Hindlimb muscle (tissue), 1 donor: ENCODE data around the gene EXT2. TPM values are rescaled to one million over a fixed set of nuclear protein-coding genes. Genes with fewer than 3 reads are reported as not detected.

Experiments
- DNase-seq: peaks from one replicate; pipeline ENCODE4 v3.0.0-alpha.2; 2013
- polyA plus RNA-seq: library from polyadenylated mRNA; unstranded; fragments of 120-200 nt; gene quantifications from one replicate; pipeline ENCODE4 v1.2.1, GENCODE V29; 2013; ENCODE audit not compliant: insufficient read length

EXT2 gene
- polyA plus RNA-seq, 1 donor, result 50.3 TPM

DNA sequence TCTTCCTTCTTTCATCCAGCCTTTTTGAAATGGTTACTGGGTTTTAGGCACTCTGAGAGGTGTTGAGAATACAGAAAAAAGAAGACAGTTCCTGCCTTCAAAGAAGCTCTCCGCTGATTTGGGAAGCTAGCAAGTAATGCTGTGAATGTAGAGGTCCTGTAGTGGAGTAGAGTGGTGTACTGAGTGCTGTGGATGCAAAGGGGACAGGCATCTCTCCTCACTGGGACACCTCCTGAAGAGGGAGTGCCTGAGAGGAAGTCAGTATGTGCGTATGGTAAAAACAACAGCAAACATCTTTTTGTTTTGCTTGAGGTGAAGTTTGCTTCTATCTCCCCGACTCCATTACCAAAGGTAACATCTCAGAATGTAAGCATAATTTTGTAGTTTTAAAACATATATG is 77.5 kb downstream of the EXT2 start:
- DNase-seq, result no peak

DNA sequence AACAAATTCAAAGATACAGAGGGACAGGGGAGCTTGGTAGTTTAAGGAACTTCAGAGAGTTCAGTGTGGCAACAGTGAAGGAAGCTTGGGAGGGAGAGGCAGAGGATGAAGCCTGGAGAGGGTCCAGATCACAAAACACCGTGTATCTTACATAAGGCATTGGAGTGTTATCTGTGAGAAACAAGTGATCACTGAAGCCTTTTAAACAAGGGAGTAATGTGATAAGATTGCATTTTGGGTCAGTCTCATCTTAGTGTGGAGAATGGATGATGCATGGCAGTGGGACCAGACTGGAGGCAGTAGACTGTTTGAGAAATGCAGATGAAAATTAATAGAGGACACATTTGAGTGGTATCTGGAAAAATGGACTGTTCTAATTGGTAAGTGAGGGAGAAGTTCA is 79.4 kb downstream of the EXT2 start:
- DNase-seq, result no peak

DNA sequence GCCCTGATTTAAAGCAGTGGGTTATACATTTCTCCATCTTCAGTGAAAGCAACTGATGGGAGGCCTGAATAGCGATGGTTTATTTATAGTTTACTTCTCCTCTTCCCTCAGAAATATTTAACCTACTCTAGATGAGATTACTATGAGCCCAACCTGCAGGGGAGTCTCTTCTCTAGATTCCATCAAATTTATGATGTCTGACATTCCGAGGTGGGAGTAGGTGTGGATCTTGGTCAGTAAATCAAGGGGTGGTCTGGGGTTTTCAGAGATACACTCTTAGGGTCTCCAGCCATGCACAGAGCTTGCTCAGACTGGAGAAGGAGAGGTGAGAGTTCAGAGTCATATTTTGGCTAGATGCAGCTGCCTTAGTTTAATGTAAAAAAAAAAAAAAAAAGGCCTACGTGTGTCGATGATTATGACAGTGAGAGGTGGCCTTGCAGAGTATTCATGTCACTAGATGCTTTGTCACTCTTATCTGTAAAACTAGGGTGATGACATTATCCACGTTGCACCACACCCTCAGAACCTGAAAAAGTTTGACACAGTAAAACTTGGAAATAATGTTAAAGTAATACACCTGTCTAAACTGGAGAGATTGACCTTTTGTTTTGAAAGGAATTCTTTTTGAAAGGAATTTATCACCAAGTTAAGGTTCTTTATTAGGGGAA is 81.2 kb downstream of the EXT2 start:
- DNase-seq, result no peak

DNA sequence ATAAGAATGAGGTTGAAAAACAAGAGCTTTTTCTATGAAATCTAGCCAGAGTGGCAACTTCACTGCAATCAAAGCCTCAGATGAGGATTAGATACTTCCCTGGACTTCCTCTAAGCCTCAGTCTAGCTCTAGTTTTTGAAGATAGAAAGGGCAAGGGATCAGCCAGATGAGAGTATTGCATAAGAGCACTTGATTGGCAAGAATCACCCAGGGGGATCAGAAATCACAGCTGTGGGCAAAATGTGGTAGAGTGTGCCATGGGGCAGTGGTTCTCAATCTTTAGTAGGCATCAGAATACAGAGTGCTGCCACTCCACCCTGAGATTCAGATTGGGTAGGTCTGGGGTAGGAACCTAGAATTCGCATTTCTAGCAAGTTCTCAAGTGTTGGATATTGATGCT is 82.4 kb downstream of the EXT2 start:
- no peak for DNase-seq

DNA sequence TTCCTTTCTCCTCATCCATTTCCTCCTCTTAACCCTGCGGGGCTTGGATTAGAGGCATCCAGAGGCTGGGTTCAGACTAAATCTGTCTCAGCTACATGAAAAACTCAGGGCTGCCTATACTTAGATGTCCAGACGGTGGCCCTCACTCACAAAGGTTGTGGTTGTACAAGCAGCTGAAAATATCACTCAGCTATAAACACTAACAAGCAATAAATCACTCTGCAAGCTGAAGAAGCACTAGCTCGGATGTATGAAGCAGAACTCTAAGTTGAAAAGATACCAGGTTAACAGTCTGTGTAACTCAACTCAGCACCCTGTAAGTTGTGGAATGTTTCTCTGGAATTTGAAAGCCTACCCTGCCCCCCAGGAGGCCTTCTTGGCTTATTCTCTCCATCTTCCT is 82.9 kb downstream of the EXT2 start:
- DNase-seq, result no peak

DNA sequence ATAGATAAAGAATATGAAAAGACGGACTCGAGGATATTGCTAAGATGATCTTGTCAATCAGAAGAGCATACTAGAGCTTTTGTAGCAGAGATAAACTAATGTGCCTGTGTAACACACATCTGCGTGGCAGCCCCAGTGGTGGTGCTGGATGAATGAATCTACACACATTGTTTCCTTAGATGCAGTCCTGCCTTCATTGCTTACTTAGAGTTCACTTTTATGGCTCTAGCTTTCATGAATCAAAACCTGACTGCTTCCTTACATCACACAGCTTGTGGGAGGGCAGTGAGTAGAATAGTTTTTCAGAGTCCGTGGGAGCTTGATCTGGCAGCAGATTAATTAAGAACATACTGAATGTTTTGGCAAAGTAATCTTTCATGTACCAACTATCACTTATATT is 83.7 kb downstream of the EXT2 start:
- DNase-seq, result no peak

DNA sequence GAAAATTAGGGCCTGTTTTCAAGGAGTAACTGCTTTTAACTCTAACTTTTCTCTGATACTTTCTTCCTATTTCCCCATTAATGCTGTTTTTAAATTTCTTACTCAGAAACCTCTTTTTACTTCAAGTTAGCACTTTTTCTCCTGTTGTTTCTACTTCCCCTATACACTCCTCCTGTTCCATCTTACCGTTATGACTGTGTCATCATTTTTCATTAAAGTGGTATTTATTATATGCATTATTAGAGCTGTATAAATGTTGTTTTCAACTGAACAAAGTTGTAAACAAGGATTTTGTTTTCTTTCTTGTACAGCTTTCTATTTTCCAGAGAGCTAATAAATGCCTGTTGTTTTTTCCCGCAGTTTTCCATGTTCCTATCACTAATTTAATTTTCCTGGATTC is 84.6 kb downstream of the EXT2 start:
- no peak for DNase-seq

DNA sequence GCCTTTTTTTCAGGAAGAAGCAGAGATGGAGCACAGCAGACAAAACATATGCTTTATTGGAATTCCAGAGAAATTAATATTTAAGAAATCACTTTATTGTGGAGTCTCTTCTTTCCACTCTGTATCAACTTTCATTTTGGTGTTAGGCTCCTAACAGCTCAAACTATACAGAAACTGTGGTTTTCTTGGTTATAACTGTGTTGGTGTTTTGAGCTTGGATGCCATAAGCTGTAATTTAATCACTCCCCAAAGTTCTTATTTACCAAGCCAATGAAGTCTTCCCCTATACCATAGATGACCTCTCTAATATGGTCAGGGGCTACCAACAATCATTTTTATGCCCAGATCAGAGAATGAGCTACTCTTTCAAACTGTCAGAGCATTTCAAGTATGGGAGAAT is 90.0 kb downstream of the EXT2 start:
- DNase-seq, result no peak

DNA sequence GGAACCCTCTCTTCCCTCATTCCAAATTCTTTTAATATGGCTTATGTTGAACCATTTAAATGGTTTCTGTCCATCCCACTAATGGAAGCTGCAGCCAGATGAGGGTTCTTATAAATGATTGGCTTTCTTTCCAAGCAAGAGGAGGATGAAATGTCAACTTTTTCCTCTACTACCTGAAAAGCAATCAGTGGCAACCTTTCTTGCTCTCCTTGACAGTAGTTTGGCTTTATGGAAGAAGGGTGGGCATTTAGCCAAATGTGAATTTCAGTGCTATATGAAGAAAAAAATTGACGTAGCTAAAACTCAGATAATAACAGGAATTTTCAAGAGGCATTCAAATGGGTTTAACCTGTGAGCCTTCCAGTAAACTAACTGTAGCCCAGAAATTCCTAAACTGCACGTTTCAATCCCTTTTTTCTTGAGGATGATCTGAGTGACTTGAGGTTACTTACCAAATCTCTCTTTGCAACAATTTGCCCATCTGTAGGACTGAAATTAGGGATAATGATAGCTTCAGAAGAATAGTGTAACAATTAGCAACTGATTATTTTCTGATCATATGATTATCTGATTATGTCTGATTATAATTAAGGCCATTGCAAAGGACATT is 90.9 kb downstream of the EXT2 start:
- peak; percentile 50 for DNase-seq

DNA sequence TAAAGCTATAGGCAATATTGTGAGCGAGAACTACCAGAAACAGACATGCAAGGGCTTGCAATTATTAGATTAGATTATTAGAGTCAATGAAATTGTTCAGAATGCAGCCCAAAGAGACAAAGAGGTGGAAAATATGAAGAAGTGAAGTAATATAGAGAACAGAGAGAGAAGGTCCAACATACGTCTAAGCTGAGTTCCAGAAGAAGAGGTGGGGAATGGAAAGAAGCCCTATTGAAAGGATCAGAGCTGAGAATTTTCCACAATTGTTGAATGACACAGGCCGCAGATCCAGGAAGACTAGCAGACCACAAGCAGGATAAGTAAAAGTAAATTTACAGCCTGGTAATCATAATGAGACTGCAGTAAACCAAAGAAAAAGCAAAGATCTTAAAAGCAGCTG is 93.2 kb downstream of the EXT2 start:
- no peak for DNase-seq

DNA sequence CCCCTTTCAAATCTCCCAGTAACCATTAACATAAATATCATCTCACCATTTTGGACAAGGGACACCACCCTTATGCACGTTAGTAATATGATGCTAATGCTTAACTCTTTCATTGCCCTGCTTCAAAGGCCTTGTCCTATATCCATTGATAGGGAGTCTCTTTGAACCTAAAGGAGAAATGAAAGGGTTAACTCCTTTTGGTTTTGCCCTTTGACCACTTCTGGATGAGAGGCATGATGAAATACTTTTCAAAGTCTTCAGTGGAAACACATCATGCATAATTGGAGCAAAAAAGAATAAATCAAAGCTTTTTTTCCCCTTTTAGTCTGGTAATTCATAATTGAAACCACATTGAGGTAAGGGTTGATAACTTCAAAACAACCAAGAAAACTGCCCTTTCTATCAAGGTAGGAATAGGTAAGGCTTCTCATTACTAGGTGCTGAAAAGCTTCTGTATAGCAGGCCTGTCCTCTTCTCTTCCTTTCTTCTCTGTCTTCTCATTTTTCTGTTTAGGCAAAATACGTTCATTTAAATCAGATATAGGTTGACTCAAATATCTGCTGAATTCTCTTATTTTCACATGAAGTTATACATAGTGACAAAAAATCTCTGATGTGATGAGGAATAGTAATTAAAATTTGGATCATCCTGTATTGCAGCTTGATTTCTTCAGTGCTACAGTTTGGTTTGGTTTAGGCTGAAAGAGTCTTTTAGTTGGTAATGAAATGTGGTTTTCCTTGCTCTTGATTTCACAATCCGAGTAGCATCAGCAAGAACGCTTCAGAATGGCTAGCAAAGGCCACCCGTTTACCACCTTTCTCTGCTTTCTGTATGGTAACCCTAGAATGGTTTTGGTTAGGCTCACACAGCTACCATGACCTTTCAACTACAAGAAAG is 94.8 kb downstream of the EXT2 start:
- no peak for DNase-seq

DNA sequence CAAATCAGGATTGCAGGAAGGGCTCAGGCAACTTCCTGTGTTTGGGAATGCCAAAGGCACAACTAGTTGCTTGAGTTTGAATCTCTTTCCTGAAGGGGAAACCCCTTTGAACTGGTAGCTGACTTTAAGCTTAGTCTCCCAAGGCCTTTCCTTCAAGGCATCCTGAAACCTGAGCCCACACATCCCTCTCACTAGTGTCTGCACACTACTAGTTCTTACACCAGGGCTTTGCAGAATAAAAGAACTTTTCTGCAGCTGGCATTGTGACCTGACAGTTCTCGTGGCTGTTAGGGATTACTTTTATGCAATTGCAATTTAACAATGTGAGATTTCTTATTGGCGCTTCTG is 95.4 kb downstream of the EXT2 start:
- no peak for DNase-seq

DNA sequence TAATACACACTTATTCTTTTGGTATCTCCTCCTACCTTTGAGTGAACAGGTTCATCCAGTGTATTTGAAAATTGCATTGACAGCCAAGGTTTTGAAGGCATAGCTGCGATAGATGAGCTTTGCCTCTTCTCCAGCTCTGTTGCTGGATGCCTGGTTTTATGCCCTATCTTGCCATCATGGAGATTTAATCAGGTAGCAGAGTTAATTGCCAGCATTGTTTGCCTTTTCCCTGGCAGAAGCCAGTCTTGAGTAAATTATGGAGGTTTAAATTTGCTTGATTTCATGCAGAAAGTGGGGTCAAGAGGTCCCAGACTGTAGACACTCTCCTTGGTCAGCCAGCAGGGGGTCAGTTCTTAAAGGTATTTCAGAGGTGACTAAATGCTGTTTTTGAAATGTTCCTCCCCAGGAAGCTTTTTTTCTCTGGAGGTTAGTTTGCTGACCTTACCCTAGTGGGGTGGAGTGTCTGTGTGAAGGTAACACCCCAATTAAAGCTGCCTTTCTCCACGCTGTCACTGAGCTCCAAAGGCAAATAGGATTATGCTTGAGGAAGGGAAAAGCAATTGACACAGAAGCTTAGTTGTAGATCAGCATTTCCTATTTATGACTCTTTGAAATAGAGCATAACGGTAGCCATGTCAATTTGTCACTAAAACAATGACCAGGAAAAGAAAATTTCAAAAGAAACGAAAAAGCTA is 96.0 kb downstream of the EXT2 start:
- DNase-seq, result no peak

DNA sequence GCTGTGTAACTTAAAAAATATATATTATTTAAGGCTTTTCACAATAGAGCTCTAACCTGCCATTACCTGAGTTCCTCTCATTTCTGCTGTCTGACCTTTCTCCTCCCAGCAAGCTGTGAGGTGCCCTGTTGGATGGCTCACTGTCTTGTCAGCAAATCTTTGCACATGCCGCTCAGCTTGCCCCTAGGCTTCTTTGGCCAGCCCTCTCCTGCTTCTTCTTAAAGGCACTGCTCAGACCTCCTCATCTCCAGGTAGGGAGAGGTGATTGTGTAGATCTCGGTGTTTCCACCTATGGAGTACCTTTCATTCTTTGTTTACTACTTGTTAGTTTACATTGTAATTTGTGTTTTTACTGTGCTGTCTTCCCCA is 96.5 kb downstream of the EXT2 start:
- no peak for DNase-seq

DNA sequence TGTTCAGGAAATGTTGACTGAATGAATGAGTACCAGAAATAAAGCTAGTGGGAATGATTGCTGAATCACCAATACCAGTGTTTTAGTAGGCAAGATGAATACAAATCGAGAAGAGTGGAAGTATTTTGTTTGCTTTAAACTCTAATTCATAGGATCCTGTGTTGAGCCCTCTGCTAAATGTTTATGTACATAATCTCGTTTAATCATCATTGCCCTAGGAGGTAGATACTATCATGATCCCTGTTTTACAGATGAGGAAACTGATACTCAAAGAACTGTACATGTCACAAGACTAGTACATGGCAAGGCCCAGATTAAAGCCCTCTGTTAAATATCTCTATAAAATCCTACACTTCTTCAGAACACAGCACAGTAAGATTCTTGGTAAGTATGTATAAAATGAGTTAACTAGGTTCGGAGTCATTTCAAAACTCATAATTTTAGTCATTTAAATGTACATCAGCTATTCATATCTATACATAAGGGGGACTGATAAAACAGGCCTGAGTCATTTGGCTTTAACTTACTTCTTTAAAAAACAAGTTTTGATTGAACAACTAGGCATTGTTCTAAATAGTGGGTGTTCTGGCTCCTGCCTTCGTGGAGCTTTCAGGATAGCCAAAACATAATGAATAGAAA is 97.1 kb downstream of the EXT2 start:
- no peak for DNase-seq

DNA sequence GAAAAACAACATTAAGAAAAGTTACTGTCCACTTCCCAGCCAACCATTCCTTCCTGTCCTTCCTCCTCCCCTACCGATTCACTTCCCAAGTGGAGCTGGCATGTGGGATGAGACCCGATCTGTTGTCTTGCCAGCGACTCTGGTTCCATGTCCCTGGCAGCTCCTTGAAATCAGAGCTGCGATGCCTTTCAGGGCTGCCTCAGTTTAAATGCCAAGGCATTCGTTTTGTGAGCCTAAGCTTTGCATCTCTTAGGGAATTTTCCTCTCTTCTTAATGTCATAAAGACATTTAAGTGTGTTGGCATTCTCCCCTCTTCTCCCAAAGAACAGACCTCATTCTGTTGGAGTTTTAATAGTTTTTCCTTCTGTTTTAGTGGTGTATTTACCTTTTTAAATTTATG is 98.4 kb downstream of the EXT2 start:
- no peak for DNase-seq

DNA sequence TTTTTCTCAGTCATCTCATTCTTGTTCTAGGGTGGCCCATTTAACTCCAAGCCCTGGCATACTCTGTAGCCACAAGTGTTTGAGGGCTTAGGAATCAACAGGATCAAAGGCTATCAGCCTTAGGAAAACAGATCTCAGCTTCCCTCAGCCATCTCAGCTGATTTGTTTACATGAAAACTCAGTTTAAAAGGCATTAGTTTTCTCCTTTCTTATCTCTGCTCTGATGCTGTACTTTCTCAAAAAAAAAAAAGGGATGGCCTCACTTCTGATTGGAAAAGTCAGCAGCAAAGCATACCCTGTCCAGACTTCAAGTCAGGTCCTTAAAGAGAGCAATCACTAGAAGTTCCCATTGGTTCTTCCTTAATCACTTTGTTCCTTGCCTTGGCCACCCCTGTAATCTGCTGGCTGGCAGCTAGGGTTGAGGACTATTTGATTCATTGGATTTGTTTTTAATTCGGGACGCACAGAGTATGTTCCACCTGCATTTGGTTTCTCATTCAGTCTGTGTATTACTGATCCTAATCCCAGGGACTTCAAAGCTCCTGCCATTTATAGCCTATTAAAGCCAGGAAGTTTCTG is 102.8 kb downstream of the EXT2 start:
- DNase-seq, result no peak

DNA sequence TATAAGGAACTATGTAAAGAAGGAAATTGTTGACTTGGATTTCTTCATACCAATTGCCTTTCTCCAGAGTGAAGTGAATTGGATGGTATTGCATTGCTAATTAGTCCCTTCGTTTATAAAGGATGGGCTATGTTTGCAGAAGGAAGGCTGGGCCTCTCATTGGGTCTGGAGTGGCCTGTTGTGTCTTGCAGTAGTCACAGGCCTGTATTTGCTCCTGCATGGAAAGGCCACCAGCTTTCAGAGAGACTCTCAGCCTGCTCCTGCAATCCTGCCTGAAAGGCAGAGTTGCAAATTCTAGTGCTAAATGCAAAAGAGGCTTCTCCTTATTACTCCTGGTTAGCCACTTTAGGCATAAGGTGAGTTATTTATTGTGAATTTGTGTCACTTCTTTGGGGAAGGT is 103.8 kb downstream of the EXT2 start:
- no peak for DNase-seq

DNA sequence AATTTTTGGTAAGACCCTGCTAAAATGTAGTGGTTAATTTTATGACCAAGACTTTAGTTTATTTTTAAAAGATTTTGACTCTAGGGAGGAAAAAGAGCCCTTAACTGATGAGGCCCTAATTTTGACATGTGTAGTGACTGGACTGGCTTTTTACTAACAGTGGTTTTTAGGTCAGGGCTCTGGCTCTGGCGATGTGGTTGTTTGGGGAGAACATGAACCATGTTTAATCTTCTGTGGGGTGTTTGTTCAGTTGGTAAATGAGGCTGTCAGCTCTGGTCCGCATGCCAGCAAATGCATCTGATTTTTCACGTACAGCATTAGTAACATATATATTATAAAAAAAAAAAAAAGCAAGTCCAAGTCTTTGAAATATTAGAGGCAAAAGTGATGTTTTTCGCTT is 104.3 kb downstream of the EXT2 start:
- DNase-seq, result no peak

DNA sequence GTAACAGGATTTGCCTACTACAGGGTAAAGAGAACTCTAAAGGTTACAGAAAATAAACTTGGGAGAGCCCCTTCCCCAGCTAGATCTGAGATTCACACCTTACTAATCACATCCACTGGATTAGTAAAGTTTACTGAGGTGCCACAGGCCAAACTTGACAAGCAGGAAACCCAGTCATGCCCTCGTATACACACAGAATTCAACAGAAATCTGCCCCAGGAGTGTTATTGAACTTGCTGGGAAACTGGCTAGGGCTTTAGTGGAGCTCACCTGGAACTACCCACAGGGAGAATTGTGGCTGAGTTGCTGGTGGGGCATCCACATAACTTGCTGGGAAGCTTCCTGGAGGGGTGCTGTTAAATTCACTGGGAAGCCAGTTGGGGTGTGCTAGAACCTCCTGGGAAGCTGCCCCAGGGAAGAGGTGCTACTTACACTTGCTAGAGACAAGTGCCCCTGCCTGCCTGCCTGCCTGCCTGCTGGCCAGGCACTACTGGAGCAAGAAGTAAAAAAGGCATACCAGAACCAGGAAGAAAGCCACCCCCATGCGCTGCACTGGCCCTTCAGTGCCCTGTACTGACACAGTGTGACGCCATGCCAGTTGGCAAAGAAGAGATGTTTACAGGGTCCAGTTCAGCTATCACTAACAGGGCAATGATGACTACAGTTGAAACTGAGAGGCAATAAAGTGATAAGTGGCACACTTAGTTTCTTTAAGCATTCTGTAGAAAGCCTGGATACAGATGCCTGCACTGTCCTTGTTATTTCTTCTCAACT is 108.0 kb downstream of the EXT2 start:
- no peak for DNase-seq

DNA sequence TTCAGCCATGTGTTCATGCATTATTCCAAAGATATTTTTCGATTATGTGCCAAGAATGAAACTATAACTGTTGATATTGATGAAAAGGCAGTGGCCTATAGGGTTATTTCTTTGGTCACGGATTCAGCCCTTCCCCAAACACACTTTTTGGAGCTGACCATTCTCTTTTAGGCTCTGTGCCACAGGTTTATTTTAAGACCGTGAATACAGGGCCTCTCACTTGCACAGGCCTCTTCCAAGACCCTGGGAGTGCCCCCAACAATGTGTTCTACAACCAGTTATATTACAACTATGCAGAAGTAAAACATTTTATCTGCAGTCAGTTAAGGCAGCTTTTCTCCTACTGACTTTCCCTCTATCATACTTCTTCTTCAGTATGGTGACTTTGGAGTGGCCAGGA is 109.9 kb downstream of the EXT2 start:
- no peak for DNase-seq

DNA sequence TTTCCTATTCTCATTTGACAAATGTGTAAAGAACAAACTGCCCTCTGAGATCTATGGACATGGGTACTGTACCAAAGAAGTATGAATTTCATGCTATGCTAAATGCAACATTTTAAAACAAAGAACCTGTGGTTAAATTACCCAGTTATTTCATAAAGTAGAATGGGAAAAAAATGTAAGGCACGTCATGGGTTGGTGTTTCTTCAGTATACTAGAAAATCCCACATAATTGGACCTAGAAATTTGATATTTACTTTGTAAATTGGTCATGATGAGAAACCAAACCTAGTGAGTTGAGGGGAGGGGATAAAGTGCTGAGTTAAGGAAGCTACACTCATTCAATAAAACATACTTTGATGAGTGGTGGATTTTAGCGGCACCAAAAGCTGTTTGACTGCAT is 110.4 kb downstream of the EXT2 start:
- no peak for DNase-seq
